Ishikawa (cell line): ENCODE measurements around the gene UNC5C.

Experiments used
- CEBPB ChIP-seq: IDR thresholded peaks from 2 replicates; pipeline ENCODE4 v1.6.1; 2012
- EP300 ChIP-seq: IDR thresholded peaks from 2 replicates; pipeline ENCODE4 v1.6.1; 2012; ENCODE audit warnings: borderline replicate concordance
- NFIC ChIP-seq: IDR thresholded peaks from 2 replicates; pipeline ENCODE4 v1.6.1; 2012
- RAD21 ChIP-seq: IDR thresholded peaks from 2 replicates; pipeline ENCODE4 v1.6.1; 2012; ENCODE audit warnings: low read depth
- TAF1 ChIP-seq: IDR thresholded peaks from 2 replicates; pipeline ENCODE4 v1.6.1; 2012; ENCODE audit warnings: low read depth, mild to moderate bottlenecking
- TEAD4 ChIP-seq: IDR thresholded peaks from 2 replicates; pipeline ENCODE4 v1.6.1; 2012
- USF1 ChIP-seq: IDR thresholded peaks from 2 replicates; pipeline ENCODE4 v1.6.1; 2012
- YY1 ChIP-seq: IDR thresholded peaks from 2 replicates; pipeline ENCODE4 v1.6.1; 2012; ENCODE audit warnings: low read depth

GRCh38 chr4:95157596-95157995 is 391.2 kb downstream of the UNC5C start:
- no peak for TF ChIP-seq EP300
- no peak for TF ChIP-seq CEBPB
- TF ChIP-seq RAD21, result no peak
- no peak for TF ChIP-seq TEAD4
- no peak for TF ChIP-seq TAF1
- TF ChIP-seq YY1, result no peak
- TF ChIP-seq NFIC, result no peak
- TF ChIP-seq USF1, result no peak
